HCT116 (cell line): ENCODE data around the gene ITGAD. TPM values are rescaled to one million over a fixed set of nuclear protein-coding genes. Genes with fewer than 3 reads are reported as not detected.
A peak's percentile ranks its signal among the peaks of the same experiment; 100 is the strongest.

Source experiments
- ATAC-seq: fragments of 200-7000 bp; cut with Tn5 transposase; 2 replicates; pipeline ENCODE4 v1.9.1; 2020; ENCODE audit warnings: mild to moderate bottlenecking, moderate library complexity
- BruUV-seq: library from RNA; stranded (reverse); fragments of 400-500 nt; replicated peaks from 2 replicates; lab custom pipeline; 2021; lab: Mats Ljungman, UMichigan
- CTCF ChIA-PET: fragments of 300-600 bp; sonication (Branson Sonifier 250); formaldehyde crosslinking; loops from one replicate; lab custom pipeline; 2021; ENCODE audit warnings: antibody characterized with exemption; lab: Charles Lee
- POLR2A ChIA-PET: fragments of 300-600, 350-600 bp; sonication (Branson Sonifier 250); formaldehyde crosslinking; loops from one replicate; lab custom pipeline; 2021; ENCODE audit warnings: antibody characterized with exemption; lab: Charles Lee
- RAD21 ChIA-PET, 2 experiments: fragments of 300-600 bp; sonication (Branson Sonifier 250); formaldehyde crosslinking; loops; one replicate each; lab custom pipeline; 2023; ENCODE audit warnings: low total read pairs in 2 of 2; ENCODE audit not compliant: uncharacterized antibody in 2 of 2, unreplicated experiment in 2 of 2, low non-redundant PET in 1 of 2; lab: Charles Lee
- DNase-seq: peaks from one replicate; pipeline ENCODE4 v3.0.0-alpha.2; 2010; ENCODE audit warnings: low read depth, low spot score
- H2AFZ ChIP-seq: fragments of 200-600 bp; shearing (Covaris generic), sonication (generic); 2 replicates; pipeline ENCODE4 v1.6.1; 2017; ENCODE audit warnings: low read depth, mixed run types, mixed read lengths, antibody characterized with exemption, low read length; ENCODE audit not compliant: poor library complexity, severe bottlenecking
- H3K27ac ChIP-seq: 2 replicates; pipeline ENCODE4 v1.5.1; 2012; ENCODE audit warnings: low read depth, low read length
- H3K27me3 ChIP-seq: fragments of 200-600 bp; sonication (generic); 2 replicates; pipeline ENCODE4 v1.6.1; 2016; ENCODE audit warnings: mixed run types, low read length, mixed read lengths; ENCODE audit not compliant: insufficient read depth
- H3K36me3 ChIP-seq, 2 experiments: fragments of 200-500 bp in 1 of 2; fragments of 200-600 bp in 1 of 2; sonication (Bioruptor generic) in 1 of 2; sonication (generic) in 1 of 2; 2 replicates each; pipeline versions ENCODE4 v1.5.1 to v1.6.1; 2014 to 2016; ENCODE audit warnings: low read length in 2 of 2, inconsistent platforms in 1 of 2, mixed read lengths in 1 of 2, mixed run types in 1 of 2; ENCODE audit not compliant: insufficient read depth in 2 of 2, control insufficient read depth in 1 of 2
- H3K4me1 ChIP-seq, 2 experiments: fragments of 200-600 bp in 1 of 2; sonication (generic) in 1 of 2; 2 replicates each; pipeline versions ENCODE4 v1.5.1 to v1.6.1; 2012 to 2017; ENCODE audit warnings: low read length in 2 of 2, inconsistent platforms in 1 of 2, mild to moderate bottlenecking in 1 of 2, mixed read lengths in 1 of 2, mixed run types in 1 of 2, moderate library complexity in 1 of 2; ENCODE audit not compliant: insufficient read depth in 2 of 2, control insufficient read depth in 1 of 2
- H3K4me2 ChIP-seq: fragments of 200-600 bp; sonication (generic); 2 replicates; pipeline ENCODE4 v1.6.1; 2017; ENCODE audit warnings: mixed run types, low read length, mixed read lengths
- H3K4me3 ChIP-seq, 2 experiments: fragments of 200-600 bp in 1 of 2; sonication (generic) in 1 of 2; replicated peaks in 1 of 2; 2 replicates each; pipeline ENCODE4 v1.5.1; 2011 to 2016; ENCODE audit warnings: low read length in 2 of 2, control low read depth in 1 of 2, low read depth in 1 of 2, mild to moderate bottlenecking in 1 of 2, mixed read lengths in 1 of 2, mixed run types in 1 of 2
- H3K79me2 ChIP-seq: fragments of 200-600 bp; sonication (generic); 2 replicates; pipeline ENCODE4 v1.6.1; 2017; ENCODE audit warnings: mild to moderate bottlenecking, mixed run types, low read length, moderate library complexity, mixed read lengths; ENCODE audit not compliant: insufficient read depth
- H3K9ac ChIP-seq: fragments of 200-600 bp; sonication (generic); 2 replicates; pipeline ENCODE4 v1.6.1; 2016; ENCODE audit warnings: low read length, mixed read lengths
- H3K9me2 ChIP-seq: fragments of 200-600 bp; sonication (generic), shearing (Covaris generic); 2 replicates; pipeline ENCODE4 v1.6.1; 2017; ENCODE audit warnings: mixed run types, mild to moderate bottlenecking, moderate library complexity; ENCODE audit not compliant: insufficient read depth
- H3K9me3 ChIP-seq, 2 experiments: fragments of 200-500 bp in 1 of 2; fragments of 200-600 bp in 1 of 2; sonication (Bioruptor generic) in 1 of 2; sonication (generic) in 1 of 2; 2 replicates each; pipeline ENCODE4 v1.6.1; 2014 to 2017; ENCODE audit warnings: low read length in 2 of 2, mixed read lengths in 2 of 2, inconsistent platforms in 1 of 2, low read depth in 1 of 2, mild to moderate bottlenecking in 1 of 2, mixed run types in 1 of 2, moderate library complexity in 1 of 2; ENCODE audit not compliant: control insufficient read depth in 1 of 2, insufficient read depth in 1 of 2
- H4K20me1 ChIP-seq: fragments of 200-600 bp; sonication (generic), shearing (Covaris generic); 2 replicates; pipeline ENCODE4 v1.6.1; 2017; ENCODE audit warnings: mixed run types, mild to moderate bottlenecking, moderate library complexity; ENCODE audit not compliant: insufficient read depth
- CBX3 ChIP-seq: IDR thresholded peaks from 2 replicates; pipeline ENCODE4 v1.6.1; 2012; ENCODE audit warnings: low read depth
- CTCF ChIP-seq, 3 experiments: fragments of 200-600 bp in 1 of 3; sonication (generic) in 1 of 3; IDR thresholded peaks in 2 of 3; conservative IDR thresholded peaks in 1 of 3; 2 replicates each; pipeline ENCODE4 v1.5.1; 2012 to 2017; ENCODE audit warnings: low read depth in 2 of 3, low read length in 2 of 3, antibody characterized with exemption in 1 of 3, borderline replicate concordance in 1 of 3, control low read depth in 1 of 3, mild to moderate bottlenecking in 1 of 3, mixed read lengths in 1 of 3, mixed run types in 1 of 3, moderate library complexity in 1 of 3; ENCODE audit not compliant: insufficient read depth in 1 of 3
- ELF1 ChIP-seq: IDR thresholded peaks from 2 replicates; pipeline ENCODE4 v1.6.1; 2012; ENCODE audit warnings: low read depth, borderline replicate concordance
- EZH2 ChIP-seq: fragments of 200-600 bp; sonication (generic); IDR thresholded peaks from 2 replicates; pipeline ENCODE4 v1.6.1; 2017; ENCODE audit warnings: antibody characterized with exemption, mixed run types
- FOSL1 ChIP-seq: IDR thresholded peaks from 2 replicates; pipeline ENCODE4 v1.6.1; 2012; ENCODE audit warnings: low read depth
- MAX ChIP-seq: IDR thresholded peaks from 2 replicates; pipeline ENCODE4 v1.6.1; 2012
- POLR2A ChIP-seq: IDR thresholded peaks from 2 replicates; pipeline ENCODE4 v1.7.0; 2011; ENCODE audit warnings: borderline replicate concordance; ENCODE audit not compliant: insufficient read depth, insufficient read length; ENCODE audit errors: extremely low read depth
- POLR2AphosphoS5 ChIP-seq: IDR thresholded peaks from 2 replicates; pipeline ENCODE4 v1.6.1; 2011; ENCODE audit warnings: mild to moderate bottlenecking, low read depth, low read length, moderate library complexity
- RAD21 ChIP-seq: IDR thresholded peaks from 2 replicates; pipeline ENCODE4 v1.6.1; 2012; ENCODE audit warnings: low read depth, mild to moderate bottlenecking
- SRF ChIP-seq: IDR thresholded peaks from 2 replicates; pipeline ENCODE4 v1.6.1; 2012; ENCODE audit warnings: low read depth
- ZNF274 ChIP-seq: fragments of 200-500 bp; sonication (Bioruptor generic); IDR thresholded peaks from 2 replicates; pipeline ENCODE4 v1.6.1; 2014; ENCODE audit warnings: mild to moderate bottlenecking, low read depth, low read length, inconsistent platforms
- intact Hi-C: fragments of 100-400 bp; cut with micrococcal nuclease; formaldehyde crosslinking; loops from 2 replicates; pipeline ENCODE4 v1.10.0; 2022
- total RNA-seq: library from RNA; stranded (reverse); gene quantifications from one replicate; pipeline ENCODE4 v1.2.1, GENCODE V29; 2021; ENCODE audit not compliant: unreplicated experiment
- TF ChIP-seq, protein P1 (sequence below): IDR thresholded peaks from 2 replicates; pipeline ENCODE4 v1.6.1; 2011; ENCODE audit warnings: mild to moderate bottlenecking, low read length, moderate library complexity; ENCODE audit not compliant: insufficient replicate concordance; ENCODE audit errors: extremely low read depth
- TF ChIP-seq, protein P2 (sequence below): IDR thresholded peaks from 2 replicates; pipeline ENCODE4 v1.6.1; 2012; ENCODE audit warnings: low read depth
- TF ChIP-seq, protein P3 (sequence below): IDR thresholded peaks from 2 replicates; pipeline ENCODE4 v1.6.1; 2012

The ITGAD gene
- total RNA-seq, 1 experiment from 2014 or later, result 0.12 TPM

DNA sequence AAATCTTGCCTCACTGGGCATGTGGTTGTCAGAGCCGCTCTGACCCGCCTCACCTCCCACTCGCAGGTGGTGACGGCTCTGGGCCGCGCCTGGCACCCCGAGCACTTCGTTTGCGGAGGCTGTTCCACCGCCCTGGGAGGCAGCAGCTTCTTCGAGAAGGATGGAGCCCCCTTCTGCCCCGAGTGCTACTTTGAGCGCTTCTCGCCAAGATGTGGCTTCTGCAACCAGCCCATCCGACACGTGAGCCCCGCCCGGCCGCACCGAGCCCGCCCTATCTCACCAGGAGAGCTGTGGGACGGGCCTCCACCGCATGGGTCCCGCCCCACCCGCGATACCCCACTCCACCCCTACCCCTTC is 82.8 kb downstream of the ITGAD start:
- Histone ChIP-seq H3K36me3 (no peaks in the 10 kb centered on the region), H3K9ac (no peak overlapping the region), H2AFZ (no peak overlapping the region), H3K4me2 (peak overlapping the region; percentile 81; the same call in 1 of the 2 replicates), H3K4me1 (peaks cover 16 to 43% of the 10 kb centered on the region in 2 experiments), H3K9me3 (no peaks in the 10 kb centered on the region), H3K27me3 (no peaks in the 10 kb centered on the region), H3K9me2 (no peaks in the 10 kb centered on the region), H3K4me3 (no peak overlapping the region), H3K27ac (no peak overlapping the region), H4K20me1 (no peaks in the 10 kb centered on the region), H3K79me2 (no peaks in the 10 kb centered on the region)
- ChIA-PET POLR2A (no interaction called here), CTCF (interaction anchor here (1.9 kb wide), 1 partner anchor 16 kb away, joined by 9 read pairs; the partner anchor contains the start of gene ARMC5), RAD21 (no interaction called here)
- ATAC-seq (no peak), DNase-seq (no peak)
- intact Hi-C loops, result no loop called here
- BruUV-seq, result no TSS peak
- TF ChIP-seq EZH2 (no peak), MAX (no peak), RAD21 (no peak), POLR2AphosphoS5 (no peak), ELF1 (no peak), CBX3 (no peak), POLR2A (no peak), FOSL1 (no peak), CTCF (IDR thresholded peaks at IDR 0.05 in 2 of 3, conservative IDR thresholded peaks at IDR 0.05 in 1 of 3; ENCODE audit: borderline replicate concordance in 1 of 3, insufficient read depth in 1 of 3, low read depth in 2 of 3, low read length in 2 of 3) (no peak), ZNF274 (no peak), SRF (no peak)
- TF ChIP-seq, protein P1, sequence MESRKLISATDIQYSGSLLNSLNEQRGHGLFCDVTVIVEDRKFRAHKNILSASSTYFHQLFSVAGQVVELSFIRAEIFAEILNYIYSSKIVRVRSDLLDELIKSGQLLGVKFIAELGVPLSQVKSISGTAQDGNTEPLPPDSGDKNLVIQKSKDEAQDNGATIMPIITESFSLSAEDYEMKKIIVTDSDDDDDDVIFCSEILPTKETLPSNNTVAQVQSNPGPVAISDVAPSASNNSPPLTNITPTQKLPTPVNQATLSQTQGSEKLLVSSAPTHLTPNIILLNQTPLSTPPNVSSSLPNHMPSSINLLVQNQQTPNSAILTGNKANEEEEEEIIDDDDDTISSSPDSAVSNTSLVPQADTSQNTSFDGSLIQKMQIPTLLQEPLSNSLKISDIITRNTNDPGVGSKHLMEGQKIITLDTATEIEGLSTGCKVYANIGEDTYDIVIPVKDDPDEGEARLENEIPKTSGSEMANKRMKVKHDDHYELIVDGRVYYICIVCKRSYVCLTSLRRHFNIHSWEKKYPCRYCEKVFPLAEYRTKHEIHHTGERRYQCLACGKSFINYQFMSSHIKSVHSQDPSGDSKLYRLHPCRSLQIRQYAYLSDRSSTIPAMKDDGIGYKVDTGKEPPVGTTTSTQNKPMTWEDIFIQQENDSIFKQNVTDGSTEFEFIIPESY, result no peak
- TF ChIP-seq, protein P2, sequence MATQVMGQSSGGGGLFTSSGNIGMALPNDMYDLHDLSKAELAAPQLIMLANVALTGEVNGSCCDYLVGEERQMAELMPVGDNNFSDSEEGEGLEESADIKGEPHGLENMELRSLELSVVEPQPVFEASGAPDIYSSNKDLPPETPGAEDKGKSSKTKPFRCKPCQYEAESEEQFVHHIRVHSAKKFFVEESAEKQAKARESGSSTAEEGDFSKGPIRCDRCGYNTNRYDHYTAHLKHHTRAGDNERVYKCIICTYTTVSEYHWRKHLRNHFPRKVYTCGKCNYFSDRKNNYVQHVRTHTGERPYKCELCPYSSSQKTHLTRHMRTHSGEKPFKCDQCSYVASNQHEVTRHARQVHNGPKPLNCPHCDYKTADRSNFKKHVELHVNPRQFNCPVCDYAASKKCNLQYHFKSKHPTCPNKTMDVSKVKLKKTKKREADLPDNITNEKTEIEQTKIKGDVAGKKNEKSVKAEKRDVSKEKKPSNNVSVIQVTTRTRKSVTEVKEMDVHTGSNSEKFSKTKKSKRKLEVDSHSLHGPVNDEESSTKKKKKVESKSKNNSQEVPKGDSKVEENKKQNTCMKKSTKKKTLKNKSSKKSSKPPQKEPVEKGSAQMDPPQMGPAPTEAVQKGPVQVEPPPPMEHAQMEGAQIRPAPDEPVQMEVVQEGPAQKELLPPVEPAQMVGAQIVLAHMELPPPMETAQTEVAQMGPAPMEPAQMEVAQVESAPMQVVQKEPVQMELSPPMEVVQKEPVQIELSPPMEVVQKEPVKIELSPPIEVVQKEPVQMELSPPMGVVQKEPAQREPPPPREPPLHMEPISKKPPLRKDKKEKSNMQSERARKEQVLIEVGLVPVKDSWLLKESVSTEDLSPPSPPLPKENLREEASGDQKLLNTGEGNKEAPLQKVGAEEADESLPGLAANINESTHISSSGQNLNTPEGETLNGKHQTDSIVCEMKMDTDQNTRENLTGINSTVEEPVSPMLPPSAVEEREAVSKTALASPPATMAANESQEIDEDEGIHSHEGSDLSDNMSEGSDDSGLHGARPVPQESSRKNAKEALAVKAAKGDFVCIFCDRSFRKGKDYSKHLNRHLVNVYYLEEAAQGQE, result no peak
- TF ChIP-seq, protein P3, sequence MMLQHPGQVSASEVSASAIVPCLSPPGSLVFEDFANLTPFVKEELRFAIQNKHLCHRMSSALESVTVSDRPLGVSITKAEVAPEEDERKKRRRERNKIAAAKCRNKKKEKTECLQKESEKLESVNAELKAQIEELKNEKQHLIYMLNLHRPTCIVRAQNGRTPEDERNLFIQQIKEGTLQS, result no peak
- TF ChIP-seq, all 23 proteins: peak for 0
